ENCODE measurements around the gene ZNF142.

DNA sequence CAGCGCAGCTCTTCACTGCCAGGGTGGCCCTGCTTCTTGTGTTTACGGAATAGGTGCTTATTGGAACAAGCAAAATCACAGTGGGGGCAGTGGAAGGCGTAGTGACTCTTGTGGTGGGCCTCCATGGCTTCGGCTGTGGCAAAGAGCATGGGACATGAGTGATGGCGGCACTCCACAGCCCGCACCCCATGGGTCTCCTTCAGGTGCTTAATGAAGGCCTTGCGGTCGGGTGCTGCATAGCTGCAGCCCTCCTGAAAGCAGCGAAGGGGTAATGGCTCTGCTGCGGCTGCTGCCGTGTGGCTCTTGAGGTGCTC is 10.7 kb downstream of the ZNF142 start:
- TF ChIP-seq EGR1 (IDR thresholded peaks at IDR 0.05; ENCODE audit: borderline replicate concordance, low read depth, low read length) (no peak), CBX5 (IDR thresholded peaks at IDR 0.05; ENCODE audit: low read depth, low read length) (no peak), POLR2A (IDR thresholded peaks at IDR 0.05; ENCODE audit: control extremely low read depth in 1 of 2, low read depth in 2 of 2, low read length in 2 of 2) (no peak), SP1 (IDR thresholded peaks at IDR 0.05; ENCODE audit: low read depth, low read length) (no peak), FOSL1 (IDR thresholded peaks at IDR 0.05; ENCODE audit: insufficient read depth, low read depth, low read length) (no peak), POLR2AphosphoS5 (IDR thresholded peaks at IDR 0.05; ENCODE audit: low read depth, low read length) (no peak), RBBP5 (IDR thresholded peaks at IDR 0.05; ENCODE audit: borderline replicate concordance, low read depth, low read length) (no peak), JUN (IDR thresholded peaks at IDR 0.05; ENCODE audit: low read depth, low read length) (no peak)
- TF ChIP-seq, protein P1, sequence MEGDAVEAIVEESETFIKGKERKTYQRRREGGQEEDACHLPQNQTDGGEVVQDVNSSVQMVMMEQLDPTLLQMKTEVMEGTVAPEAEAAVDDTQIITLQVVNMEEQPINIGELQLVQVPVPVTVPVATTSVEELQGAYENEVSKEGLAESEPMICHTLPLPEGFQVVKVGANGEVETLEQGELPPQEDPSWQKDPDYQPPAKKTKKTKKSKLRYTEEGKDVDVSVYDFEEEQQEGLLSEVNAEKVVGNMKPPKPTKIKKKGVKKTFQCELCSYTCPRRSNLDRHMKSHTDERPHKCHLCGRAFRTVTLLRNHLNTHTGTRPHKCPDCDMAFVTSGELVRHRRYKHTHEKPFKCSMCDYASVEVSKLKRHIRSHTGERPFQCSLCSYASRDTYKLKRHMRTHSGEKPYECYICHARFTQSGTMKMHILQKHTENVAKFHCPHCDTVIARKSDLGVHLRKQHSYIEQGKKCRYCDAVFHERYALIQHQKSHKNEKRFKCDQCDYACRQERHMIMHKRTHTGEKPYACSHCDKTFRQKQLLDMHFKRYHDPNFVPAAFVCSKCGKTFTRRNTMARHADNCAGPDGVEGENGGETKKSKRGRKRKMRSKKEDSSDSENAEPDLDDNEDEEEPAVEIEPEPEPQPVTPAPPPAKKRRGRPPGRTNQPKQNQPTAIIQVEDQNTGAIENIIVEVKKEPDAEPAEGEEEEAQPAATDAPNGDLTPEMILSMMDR (IDR thresholded peaks at IDR 0.05; ENCODE audit: control extremely low read depth in 1 of 3, insufficient read depth in 1 of 3, low read depth in 1 of 3, low read length in 3 of 3): no peak

All from H1 (cell line).